Measurements from ENCODE around the gene PVALEF.

DNA sequence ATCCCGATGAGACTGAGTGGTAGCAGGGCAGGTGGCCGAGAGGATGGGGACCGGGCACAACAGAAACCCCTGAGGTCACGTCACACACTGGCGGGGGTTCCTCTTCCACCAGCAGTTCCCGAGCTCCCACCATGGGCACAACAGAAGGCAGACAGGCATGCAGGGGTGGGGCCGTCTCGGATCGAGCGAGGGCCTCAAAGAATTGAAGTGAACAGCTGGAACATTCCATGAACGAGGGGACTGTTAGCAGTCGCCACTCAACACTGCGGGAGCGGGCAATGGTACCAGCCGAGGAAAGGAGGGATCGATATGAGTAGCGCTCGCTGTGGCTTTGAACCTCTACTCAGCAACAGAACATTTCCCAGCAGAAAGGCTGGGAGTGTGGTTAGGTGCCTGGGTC lies 52.2 kb downstream of the PVALEF start:
- TF ChIP-seq POLR2A (IDR thresholded peaks at IDR 0.05; ENCODE audit: low read length) (no peak), GATA1 (IDR thresholded peaks at IDR 0.05; ENCODE audit: low read depth, low read length) (no peak)
